Activated CD4-positive, alpha-beta T cell treated with anti-CD3 and anti-CD28 coated beads, Interleukin-2, Interleukin-4, amounts not matched to agents 100 ng/mL and 50 ng/mL, durations not matched to agents 16 hours and 8 hours (primary cell): ENCODE results near the gene CMTM7.
"Not testable (repeated sequence)": the region's sequence is repeated elsewhere in the genome, so short reads cannot be mapped to it uniquely, and the experiment has no call there.

Experiments
- DNase-seq: peaks from one replicate; pipeline ENCODE4 v3.0.0-alpha.2; 2020; ENCODE audit warnings: low spot score

CMTM7 gene

DNA sequence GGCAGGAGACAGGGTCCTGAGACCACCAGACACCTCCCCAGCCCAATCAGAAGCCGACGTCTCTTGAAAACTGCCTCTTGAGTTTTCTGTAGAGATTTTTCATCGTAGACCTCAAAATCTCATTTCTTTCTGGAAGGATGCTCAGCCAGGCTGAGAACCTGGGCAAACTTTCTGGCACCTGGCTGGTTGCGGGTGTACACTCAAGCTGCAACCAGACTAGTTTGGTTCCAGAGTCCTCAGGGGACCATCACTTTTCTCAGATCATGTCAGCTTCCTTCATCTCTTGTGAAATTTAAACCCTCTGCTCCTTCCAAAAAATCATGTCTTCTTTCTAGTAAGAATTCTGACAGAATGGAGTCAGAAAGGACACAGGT is 45.1 kb downstream of the CMTM7 start:
- DNase-seq, result no peak

GRCh38 chr3:32437896-32438295 is 46.2 kb downstream of the CMTM7 start:
- no peak for DNase-seq

DNA sequence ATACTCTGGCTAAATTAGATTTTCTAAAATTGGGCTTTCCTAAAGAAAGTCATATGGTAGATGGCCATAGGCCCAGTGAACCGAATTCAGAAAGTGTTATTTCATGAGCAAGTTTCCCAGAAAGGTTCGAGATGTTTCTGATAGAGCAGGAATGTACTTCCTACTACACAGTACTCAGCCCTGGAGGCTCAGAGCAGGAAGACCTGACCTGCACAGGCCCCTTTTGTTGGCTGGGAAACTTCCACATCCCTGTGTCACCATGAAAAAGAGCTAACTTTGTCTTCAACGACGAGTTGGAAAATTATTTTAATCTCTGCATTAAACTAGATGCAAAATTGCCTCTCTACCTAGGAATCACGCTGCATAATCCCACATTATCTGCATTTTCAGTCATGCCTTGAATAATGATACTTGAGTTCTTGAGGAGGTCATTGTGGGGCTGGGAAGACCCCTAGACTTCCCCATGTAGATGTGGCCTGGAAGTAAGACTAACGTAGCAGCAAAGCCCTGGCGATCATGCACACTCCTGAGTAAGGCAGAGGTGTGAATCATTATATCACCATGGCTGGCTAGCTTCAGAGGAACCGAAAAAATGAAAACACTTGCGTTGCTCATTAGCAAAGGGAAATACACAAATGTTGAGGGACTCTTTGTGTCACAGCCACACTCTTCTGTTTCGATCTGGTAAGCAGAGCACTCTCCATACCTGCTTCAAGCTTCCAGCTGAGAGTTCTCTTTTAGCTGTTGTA is 47.1 kb downstream of the CMTM7 start:
- DNase-seq, result peak; percentile 64

DNA sequence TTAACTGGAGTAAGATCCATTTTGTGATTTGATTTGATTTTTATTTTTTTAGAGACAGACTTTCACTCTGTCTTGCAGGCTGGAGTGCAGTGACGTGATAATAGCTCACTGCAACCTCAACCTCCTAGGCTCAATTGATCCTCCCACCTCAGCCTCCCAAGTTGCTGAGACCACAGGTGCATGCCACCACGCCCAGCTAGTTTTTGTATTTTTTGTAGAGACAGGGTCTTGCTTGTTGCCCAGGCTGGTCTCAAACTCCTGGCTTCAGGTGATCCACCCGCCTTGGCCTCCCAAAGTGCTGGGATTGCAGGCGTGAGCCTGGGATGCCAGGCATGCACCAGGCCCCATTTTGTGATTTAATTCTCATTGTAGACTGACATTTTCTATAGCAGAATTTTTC is 47.8 kb downstream of the CMTM7 start:
- DNase-seq, result not testable (repeated sequence)

DNA sequence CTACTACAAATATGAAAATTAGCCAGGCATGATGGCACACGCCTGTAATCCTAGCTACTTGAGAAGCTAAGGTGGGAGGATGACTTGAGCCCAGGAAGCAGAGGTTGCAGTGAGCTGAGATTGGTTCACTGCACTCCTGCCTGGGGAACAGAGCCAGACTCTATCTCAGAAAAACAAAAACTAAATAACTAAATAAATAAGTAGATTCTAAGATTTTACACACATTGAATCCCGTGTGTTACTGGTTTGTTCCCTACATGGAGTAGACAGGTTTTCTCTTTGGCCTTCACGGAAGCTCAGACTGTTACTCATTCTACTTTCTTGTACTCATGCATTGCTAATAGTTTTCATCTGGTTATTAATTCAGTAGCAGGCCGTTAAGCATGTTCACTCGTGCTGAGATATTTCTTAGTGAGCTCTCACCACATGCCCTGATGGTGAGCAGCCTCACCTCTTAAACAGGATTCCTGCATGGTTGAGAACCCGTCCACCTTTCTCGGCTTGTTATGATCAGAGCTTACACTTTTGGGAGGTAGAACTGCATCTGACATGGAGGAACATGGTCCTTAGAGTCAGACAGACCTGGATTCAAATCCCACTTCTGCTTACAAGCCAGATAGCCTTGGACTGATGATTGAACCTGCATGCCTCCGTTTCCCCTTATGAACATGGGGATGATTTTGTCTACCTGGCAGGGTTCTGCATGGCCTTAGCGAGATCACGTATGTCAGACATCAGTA is 49.1 kb downstream of the CMTM7 start:
- DNase-seq, result no peak

DNA sequence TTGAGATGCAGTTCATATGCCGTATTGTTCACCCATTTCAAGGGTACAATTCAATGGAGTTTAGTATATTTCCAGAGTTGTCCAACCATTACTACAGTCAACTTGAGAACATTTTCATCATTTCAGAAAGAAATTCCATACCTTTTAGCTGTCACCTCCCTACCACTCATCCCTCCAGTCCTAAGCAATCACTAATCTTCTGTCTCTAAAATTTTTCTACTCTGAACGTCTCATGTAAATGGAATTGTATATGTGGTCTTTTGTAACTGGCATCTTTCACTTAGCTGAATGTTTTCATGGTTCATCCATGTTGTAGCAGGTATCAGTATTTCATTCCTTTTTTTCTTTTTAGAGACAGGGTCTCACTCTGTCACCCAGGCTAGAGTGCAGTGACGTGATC is 51.1 kb downstream of the CMTM7 start:
- DNase-seq, result no peak

- no peak for DNase-seq
Measured at GRCh38 chr3:32443478-32443877, 51.8 kb downstream of the CMTM7 start.

- no peak for DNase-seq
Measured at GRCh38 chr3:32447865-32448400, 56.3 kb downstream of the CMTM7 start.

DNA sequence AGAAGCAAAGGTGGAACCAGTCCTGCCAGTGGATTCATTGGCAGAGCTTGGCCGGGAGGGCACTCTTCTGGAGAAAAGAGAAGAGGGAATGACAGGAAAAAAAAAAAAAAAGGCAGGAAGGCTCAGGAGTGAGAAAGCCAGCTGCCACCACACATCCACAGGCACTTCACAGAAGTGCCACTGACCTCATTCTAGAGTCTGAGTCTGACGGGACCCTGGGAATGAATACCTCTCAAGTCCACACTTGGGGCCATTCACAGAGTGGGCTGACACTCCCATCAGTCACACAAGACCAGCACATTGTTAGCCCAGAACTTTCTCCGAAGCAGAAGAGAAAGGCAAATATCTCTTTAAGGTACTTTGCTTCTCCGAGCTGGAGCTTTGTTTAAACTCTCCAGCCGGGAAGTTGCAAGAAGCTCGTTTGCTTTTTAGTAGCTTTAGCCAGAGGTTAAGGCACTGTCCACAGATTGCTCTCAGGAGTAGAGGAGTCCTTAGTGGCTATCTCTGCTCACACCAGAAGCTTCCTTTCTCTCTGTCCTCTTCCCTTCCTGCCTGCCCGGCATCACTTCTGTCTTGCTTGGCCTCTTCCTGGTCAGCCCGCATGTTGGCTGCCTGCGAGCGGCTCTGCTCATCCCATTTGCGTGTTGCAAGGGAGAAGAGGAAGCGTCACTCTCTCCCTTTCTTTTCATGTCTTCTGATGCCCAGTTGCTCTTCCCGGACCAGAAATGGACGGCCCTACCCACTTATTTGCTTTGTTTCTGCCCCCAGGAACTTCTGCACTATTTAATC is 57.2 kb downstream of the CMTM7 start:
- DNase-seq, result no peak

DNA sequence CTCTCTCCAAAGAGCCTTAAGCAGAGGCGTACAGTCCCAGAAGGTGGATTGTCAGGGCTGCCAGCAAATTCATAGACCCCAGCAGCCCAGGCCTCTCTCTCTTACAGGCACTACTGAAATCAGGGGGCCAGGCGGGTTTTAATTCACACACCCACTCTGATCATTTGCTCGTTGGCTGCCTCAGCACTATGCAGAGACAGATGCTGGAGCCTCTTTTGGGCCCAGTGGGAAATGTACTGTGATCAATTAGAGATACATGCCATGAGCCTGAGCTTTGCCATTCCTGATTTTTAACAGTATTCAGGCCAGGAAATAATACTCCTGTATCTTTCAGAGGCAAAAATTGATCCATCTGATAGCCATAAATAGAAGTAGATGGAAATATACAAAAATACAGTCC is 58.0 kb downstream of the CMTM7 start:
- no peak for DNase-seq

GRCh38 chr3:32450426-32450825 is 58.8 kb downstream of the CMTM7 start:
- DNase-seq, result no peak

GRCh38 chr3:32450992-32451659 is 59.5 kb downstream of the CMTM7 start:
- DNase-seq, result no peak

- no peak for DNase-seq
Measured at GRCh38 chr3:32452009-32452408, 60.4 kb downstream of the CMTM7 start.

DNA sequence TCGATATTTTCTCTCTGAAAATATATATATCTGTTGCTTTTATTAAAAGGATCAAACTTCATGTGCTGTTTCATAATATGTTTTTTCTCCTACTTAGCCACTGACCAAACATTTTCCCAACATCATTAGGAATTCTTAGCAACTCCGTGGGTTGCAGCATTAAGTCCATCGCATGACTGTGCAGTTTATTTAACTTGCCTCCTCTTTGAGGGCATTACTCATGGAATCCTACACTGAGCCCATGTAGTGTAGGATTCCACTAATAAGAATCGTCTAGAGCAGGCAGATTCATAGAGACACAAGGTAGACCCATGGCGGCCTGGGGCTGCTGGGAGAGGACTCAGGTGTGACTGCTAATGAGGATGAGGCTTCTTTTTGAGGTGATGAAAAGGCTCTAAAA is 61.7 kb downstream of the CMTM7 start:
- DNase-seq, result no peak

GRCh38 chr3:32454111-32454510 is 62.5 kb downstream of the CMTM7 start:
- DNase-seq, result no peak

GRCh38 chr3:32454731-32455608 is 63.3 kb downstream of the CMTM7 start:
- DNase-seq, result no peak

DNA sequence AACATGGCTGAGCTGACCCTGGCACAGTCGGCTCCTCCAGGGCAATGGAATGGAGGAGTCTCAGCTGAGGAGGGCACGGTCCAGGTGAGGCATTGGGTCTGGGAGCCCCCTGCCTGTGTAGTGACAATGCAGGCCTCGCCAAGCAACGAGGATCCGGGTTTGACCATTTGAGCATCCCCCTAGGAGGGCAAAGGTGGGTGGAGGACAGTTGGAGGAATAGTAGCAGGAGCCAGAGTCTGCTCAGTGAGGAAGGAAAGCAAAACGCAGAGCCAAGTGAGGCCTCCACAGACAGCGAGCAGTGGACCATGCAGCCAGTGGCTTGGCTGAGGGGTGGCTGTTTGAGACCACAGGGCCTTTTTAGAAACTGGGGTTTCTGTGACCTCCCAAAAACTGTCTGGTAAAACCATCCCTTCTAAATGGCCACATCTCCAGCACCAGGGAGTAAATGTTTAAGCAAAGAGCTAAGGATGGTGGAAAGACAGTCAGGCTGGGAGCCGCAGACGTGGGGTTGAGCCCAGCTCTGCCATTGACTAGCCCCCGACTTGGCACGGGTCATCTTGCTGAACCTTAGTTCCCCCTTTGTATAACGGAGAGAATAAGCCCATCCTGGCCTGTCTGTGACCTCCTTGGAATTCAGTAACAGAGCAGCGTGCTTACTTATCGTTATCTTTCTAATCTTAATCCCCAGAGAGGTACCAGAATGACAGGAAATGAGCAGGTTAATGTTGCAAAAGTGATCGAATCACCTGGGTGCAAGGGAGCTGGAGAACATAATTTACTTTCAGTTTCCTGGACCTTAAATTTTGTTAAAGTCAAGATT is 64.2 kb downstream of the CMTM7 start:
- no peak for DNase-seq

GRCh38 chr3:32456429-32457130 is 64.9 kb downstream of the CMTM7 start:
- DNase-seq, result no peak

DNA sequence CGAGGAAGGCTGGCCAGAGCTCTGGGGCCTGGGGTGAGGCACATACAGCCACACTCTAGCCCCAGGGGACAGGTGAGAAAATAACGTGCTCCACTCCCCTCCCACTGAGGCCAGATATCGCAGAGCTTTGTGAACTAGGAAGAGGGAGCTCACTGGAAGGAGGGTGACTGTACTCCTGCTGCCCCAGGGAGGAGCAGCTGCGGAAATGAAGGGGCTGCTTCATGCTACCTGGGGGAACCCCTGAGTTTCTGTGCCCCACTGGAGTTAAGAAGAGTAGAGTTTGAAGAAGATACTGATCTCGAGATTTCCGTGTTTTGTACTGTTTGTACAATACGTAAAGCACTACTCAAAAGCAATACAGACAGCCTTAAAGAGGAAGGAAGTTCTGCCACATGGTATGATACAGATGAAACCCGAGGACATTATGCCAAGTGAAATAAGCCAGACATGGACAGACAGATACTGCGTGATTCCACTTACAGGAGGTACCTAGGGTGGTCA is 66.4 kb downstream of the CMTM7 start:
- peak; percentile 40 for DNase-seq
